Measurements from ENCODE around the gene ANK3.

DNA sequence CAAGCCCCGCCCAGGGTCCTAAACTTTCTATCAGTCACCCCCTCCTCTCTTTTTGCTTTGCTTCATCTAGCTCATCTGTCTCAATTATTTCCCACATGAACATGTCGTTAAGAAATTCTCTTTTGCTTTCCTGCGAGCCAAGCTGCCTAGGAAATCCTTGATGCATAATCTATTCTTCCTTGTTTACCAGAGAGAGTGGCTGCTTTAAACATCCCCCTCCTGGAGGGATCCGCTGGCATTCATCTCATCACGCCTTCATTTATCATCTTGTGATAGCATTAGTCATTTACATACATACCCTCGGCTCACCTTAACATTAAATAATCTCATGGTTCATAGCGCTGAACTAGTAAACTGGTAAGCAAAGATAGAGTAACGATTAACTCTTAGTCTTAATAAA lies 96.7 kb downstream of the ANK3 start:
- TF ChIP-seq POLR2A (IDR thresholded peaks at IDR 0.05) (no peak), POLR2AphosphoS5 (IDR thresholded peaks at IDR 0.05; ENCODE audit: insufficient read depth in 1 of 2, low read depth in 1 of 2) (no peak)
- TF ChIP-seq, protein P1, sequence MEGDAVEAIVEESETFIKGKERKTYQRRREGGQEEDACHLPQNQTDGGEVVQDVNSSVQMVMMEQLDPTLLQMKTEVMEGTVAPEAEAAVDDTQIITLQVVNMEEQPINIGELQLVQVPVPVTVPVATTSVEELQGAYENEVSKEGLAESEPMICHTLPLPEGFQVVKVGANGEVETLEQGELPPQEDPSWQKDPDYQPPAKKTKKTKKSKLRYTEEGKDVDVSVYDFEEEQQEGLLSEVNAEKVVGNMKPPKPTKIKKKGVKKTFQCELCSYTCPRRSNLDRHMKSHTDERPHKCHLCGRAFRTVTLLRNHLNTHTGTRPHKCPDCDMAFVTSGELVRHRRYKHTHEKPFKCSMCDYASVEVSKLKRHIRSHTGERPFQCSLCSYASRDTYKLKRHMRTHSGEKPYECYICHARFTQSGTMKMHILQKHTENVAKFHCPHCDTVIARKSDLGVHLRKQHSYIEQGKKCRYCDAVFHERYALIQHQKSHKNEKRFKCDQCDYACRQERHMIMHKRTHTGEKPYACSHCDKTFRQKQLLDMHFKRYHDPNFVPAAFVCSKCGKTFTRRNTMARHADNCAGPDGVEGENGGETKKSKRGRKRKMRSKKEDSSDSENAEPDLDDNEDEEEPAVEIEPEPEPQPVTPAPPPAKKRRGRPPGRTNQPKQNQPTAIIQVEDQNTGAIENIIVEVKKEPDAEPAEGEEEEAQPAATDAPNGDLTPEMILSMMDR (IDR thresholded peaks at IDR 0.05): no peak

Measured in vagina (tissue), 2 donors.